PC-9 (cell line): ENCODE measurements around the gene PTPRM.

Experiments
- EZH2 ChIP-seq: fragments of 200-600 bp; sonication (generic); IDR thresholded peaks from 2 replicates; pipeline ENCODE4 v1.8.0; 2017; ENCODE audit warnings: antibody characterized with exemption, low read depth
- TF ChIP-seq, protein P1 (sequence below): fragments of 200-600 bp; sonication (generic); conservative IDR thresholded peaks from 2 replicates; pipeline ENCODE4 v1.6.1; 2017; ENCODE audit warnings: mixed run types, antibody characterized with exemption, mild to moderate bottlenecking, moderate library complexity

DNA sequence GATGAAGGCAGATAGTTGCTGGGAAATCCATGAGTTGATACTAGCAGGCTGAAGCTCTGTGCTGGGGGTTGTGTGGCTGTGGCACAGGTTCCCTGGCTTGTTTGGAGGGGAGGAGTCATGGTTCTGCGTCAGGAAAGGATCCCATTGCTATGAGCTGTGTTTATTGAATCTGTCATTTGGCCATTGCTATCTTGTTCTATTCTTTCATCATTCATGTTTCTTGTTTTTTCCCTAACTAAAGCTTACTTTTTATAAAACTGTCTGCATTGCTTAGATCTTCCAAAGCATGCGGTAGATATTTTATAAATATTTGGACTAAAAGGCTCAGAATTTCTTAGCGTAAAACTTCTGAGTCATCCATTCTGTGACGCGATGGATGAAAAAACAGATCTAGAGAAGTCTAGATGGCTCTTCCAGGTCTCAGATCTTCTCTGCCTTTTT is 335.3 kb downstream of the PTPRM start:
- TF ChIP-seq, protein P1, sequence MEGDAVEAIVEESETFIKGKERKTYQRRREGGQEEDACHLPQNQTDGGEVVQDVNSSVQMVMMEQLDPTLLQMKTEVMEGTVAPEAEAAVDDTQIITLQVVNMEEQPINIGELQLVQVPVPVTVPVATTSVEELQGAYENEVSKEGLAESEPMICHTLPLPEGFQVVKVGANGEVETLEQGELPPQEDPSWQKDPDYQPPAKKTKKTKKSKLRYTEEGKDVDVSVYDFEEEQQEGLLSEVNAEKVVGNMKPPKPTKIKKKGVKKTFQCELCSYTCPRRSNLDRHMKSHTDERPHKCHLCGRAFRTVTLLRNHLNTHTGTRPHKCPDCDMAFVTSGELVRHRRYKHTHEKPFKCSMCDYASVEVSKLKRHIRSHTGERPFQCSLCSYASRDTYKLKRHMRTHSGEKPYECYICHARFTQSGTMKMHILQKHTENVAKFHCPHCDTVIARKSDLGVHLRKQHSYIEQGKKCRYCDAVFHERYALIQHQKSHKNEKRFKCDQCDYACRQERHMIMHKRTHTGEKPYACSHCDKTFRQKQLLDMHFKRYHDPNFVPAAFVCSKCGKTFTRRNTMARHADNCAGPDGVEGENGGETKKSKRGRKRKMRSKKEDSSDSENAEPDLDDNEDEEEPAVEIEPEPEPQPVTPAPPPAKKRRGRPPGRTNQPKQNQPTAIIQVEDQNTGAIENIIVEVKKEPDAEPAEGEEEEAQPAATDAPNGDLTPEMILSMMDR: no peak
- TF ChIP-seq EZH2: no peak
